Hematopoietic multipotent progenitor cell (in vitro differentiated cells): ENCODE measurements around the gene MANEA. TPM values are rescaled to one million over a fixed set of nuclear protein-coding genes. Genes with fewer than 3 reads are reported as not detected.

Source experiments
- DNase-seq, 3 donors: peaks; one replicate each; pipeline ENCODE4 v3.0.0-alpha.2; 2011 to 2015; ENCODE audit warnings: low read depth in 2 of 3, low spot score in 2 of 3
- total RNA-seq: library from RNA; depleted of rRNA; stranded (reverse); fragments of >200 nt; gene quantifications from one replicate; pipeline ENCODE4 v1.2.3, GENCODE V29; 2012

Gene MANEA
- total RNA-seq, 1 donor = 3.5 TPM

DNA sequence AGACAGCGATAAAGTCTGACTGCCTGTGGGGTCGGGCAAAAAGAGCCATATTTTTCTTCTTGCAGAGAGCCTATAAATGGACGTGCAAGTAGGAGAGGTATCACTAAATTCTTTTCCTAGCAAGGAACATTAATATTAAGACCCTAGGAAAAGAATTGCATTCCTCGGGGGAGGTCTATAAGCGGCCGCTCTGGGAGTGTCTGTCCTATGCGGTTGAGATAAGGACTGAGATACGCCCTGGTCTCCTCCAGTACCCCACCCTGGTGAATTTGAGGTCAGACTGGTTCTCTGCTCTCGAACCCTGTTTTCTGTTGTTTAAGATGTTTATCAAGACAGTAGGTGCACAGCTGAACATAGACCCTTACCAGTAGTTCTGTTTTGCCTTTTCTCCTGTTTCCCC lies 6.9 kb downstream of the MANEA start:
- peak in 1 of 3 donors; percentile 16 for DNase-seq

- no peak for DNase-seq
Observed at GRCh38 chr6:95587989-95588388, 10.7 kb downstream of the MANEA start.

- DNase-seq = no peak
Observed at GRCh38 chr6:95589067-95589466, 11.7 kb downstream of the MANEA start.

- no peak for DNase-seq
Observed at GRCh38 chr6:95589826-95590570, 12.7 kb downstream of the MANEA start.

GRCh38 chr6:95593025-95593424 lies 15.7 kb downstream of the MANEA start:
- DNase-seq = no peak

GRCh38 chr6:95596021-95596420 lies 18.7 kb downstream of the MANEA start:
- DNase-seq = no peak

- no peak for DNase-seq
Observed at GRCh38 chr6:95599706-95600105, 22.4 kb downstream of the MANEA start.

DNA sequence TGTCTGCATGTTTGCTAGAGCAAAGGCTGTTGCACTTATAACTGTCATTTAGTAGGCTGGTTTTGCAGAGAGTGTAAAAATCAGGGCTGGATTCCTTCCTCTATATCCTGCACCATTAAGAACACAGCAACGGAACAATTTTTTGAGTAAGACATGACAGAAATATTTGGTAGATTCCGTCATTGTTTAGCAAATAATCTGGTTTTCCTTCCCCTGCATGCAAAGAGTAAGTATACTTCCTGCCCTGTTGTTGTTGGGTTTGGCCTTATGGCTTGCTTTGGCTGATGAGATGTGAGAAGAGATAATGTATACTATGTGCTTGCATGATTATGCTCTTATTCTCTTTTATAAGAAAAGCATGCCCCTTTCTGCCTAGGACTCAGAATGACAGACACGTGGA lies 23.8 kb downstream of the MANEA start:
- DNase-seq = no peak

GRCh38 chr6:95614094-95614493 lies 36.8 kb downstream of the MANEA start:
- no peak for DNase-seq

DNA sequence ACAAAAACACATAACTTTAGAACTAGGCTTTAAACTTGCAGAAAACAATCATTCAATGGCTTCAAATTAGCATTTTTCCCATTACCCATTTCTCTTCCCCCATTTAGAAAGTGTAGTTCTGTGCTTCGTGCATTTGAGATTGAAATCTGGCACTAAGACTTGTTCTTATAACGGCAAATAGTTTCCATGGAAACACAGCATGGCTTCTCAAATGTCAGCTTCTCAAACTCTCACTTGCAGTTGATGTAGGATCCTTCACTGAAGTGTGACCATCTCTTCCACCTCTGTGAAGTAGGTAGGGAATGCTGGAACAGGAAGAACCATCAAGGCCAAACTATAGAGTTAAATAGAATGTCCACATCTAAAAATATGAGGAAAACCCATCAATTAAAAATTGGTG lies 52.2 kb downstream of the MANEA start:
- no peak for DNase-seq

DNA sequence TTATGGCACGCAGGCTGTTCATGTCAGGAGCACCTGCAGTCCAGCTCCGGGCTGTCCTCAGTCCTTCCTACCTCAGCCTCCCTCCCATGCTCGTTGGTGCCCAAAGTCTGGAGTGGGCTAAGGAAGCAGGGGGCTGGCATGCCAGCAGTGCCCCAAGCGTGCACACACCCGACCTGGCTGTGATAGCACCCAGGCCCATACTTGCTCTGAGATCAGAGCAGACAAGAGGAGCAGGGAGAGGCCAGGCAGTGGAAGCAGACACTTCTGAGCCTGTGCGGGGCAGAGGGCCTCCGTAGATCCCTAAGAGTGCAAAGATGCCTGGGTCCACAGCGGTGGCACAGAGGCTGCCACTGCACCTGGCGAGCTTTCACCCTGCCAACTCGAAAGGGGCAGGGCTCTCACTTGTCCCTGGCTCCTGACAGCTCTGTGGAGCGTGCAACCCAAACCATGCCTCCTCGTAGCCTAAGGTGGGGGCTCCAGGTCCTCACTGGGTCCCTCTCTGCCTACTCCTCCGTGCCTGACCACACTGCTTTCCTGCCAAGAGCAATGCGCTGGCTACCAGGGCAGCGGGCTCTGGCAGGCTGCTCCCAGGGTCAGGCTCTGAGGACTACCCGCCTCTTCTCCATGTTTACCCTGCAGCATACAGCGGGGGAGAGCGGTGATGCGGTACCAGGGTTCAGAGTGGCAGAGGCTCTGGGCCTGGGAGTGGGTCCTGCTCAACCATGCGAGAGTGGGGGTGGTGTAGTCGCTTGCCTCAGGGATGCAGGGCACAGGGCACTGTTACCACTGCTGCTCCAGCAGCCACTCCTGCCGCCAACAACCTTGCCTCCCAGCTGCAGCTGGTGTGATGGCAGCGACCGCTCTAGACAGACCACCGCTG lies 59.5 kb downstream of the MANEA start:
- DNase-seq = no peak

- no peak for DNase-seq
Observed at GRCh38 chr6:95648636-95649035, 71.3 kb downstream of the MANEA start.

- DNase-seq = no peak
Observed at GRCh38 chr6:95649451-95649850, 72.1 kb downstream of the MANEA start.

- DNase-seq = no peak
Observed at GRCh38 chr6:95654176-95654575, 76.8 kb downstream of the MANEA start.

DNA sequence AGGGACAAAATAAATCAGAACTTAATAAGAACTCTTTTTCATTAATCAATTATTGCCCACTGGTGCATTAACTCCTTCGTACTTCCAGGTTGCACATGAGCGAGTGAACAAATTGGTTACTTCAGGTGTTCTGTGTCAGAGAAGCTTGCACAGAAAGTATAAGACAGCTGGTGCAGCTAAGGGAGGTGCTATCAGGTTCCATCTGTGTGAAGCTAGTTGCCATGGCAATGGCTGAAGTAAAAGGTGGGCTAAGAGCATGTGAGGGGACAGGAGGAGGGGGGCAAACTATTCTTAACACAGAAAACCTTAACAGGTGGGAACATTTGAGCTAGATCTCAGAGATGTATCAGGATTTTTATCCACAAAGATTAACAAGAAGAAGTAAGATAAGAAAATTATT lies 81.6 kb downstream of the MANEA start:
- no peak for DNase-seq
